Renal pelvis (tissue), 4 donors: Measurements from ENCODE around the gene ZNF445. TPM values are rescaled to one million over a fixed set of nuclear protein-coding genes. Genes with fewer than 3 reads are reported as not detected.
"Not testable (repeated sequence)": the region's sequence is repeated elsewhere in the genome, so short reads cannot be mapped to it uniquely, and the experiment has no call there.

Experiments
- DNase-seq: peaks from one replicate; pipeline ENCODE4 v3.0.0-alpha.2; 2013
- polyA plus RNA-seq, 3 donors: library from polyadenylated mRNA; unstranded; fragments of 120-200 nt; gene quantifications; one replicate each; pipeline ENCODE4 v1.2.1, GENCODE V29; 2013; ENCODE audit not compliant: insufficient read length in 3 of 3

ZNF445 gene
- polyA plus RNA-seq, 3 donors: 18.4 to 31.8 (median 29.3) TPM

DNA sequence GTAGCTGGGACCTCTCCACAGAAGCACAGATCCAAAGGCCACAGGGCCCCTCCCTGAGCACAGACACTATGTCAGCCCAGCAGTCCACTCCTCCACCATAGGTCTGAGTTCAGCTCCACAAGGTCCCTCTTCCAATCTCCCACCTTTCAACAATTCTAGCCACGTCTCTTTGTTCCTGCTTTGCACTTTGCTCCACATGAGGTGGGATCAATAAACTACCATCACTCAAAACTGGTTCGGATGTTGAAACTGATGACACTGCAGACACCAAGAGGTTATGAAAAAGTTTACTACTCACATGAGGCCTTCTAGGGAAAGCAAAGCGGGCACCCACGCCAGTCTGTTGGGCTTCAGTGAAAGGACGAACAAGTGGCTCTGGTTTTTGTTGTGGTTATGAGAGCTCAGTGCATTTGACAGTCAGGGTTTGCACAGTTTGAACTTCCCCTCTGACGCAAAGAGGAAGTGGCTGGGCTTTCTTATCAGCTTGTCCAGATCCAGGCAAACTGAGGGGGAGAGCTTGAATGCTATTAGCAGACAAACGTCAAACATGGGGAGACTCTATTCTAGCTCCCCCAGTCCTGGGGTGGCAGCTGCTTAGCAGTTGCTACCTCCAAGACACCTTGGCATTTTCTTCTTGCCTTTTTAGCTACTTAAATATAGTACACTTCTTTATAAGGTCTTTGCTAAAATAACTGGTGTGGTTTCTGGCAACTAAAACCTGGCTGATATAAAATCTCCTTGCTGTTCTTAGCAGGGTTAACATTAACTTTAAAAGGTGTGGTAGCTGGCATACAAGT is 37.8 kb downstream of the ZNF445 start:
- peak; percentile 34 for DNase-seq

DNA sequence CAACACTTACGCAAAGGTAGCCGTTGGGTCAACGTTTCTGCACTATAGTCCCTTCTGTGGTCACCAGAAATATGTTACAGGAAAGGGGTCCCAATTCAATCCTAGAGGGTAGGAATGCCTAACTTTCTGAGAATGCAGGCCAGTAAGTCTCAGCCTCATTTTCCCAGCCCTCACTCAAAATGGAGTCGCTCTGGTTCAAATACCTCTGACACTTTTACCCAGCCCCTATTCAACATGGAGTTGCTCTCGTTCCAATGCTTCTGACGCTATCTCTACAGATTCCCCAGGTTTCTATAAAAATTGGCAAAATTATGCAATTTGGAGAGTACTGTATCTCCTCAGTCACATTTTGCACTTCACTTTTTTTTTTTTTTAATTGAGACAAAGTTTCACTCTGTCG is 39.7 kb downstream of the ZNF445 start:
- no peak for DNase-seq

DNA sequence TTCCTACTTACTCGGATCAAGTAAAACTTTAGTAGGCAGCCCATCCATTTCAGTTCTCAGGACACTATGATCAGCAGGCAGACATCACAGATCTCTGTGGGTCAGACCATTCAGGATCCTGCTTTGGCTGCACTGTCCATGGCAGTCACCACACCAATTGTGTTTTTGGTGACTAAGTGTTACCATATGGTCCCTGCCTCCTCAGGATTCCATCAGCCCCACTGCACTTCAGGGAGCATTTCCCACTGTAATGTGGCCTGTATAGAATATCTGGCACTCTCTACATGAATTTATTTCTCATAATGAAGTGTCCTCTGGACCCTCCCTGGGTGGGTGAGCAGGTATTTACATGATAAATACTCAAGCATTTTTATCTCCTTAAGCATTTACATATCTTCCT is 41.3 kb downstream of the ZNF445 start:
- DNase-seq: no peak

DNA sequence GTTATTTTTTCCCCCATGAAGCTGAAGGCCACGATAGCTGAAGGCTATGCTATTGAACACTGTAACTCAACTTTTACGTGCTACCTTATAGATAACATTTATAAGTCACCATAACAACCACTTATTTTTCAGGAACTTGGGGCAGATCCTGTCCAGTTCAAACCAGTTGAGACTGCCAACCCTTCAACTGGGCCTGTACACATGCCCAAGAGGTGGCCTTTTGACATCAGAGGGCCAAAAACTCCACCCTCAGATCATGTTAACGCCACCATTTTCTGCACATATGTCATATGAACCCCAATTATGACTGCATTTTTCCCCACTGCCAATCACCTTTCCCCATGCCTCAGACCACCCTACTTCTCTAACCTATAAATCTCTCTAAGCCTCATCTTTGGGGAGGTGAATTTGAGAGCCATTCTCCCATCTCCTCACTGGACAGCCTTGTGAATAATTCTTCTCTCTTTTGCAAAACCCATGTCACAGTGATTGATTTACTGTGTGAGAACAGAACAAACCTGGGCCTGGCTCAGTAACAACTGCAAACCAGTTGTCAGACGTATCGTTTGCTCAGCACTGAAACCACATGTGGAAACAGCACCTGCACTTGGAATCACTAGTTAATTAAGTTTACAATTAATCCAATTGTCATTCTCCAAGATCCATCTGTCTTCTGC is 42.5 kb downstream of the ZNF445 start:
- DNase-seq: no peak

DNA sequence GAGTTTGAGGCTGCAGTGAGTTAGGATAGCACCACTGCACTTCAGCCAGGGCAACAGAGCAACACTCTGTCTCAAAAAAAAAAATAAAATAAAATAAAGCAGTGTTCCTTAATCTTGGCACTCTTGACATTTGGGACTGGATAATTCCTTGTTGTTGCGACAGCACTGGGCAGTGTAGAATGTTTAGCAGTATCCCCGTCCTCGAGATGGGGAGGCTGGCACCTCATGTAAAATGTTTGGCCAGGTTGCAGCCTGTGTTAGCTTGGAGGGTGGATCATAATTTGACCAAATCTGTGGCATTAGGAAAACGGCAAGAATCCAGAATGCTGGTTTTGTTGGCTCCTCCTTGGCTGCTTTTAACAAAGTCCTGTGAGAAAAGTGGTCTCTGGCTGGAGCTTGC is 47.0 kb downstream of the ZNF445 start:
- no peak for DNase-seq

DNA sequence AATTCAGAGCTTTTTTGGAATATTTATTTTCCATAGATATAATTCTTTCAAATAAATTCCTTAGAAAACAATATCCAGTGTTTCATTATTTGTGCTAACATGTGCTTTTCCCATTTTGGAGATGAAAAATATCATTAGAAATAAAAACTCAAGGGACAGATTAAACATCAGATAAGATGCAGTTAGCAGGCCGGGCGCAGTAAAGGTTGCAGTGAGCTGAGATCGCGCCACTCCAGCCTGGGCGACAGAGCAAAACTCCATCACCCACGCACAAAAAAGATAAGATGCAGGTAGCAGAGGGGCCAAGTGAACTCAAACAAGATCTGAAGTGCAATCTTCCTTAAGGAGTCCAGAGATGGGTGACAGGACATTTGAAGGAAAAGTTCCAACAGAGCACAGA is 48.0 kb downstream of the ZNF445 start:
- DNase-seq: no peak

DNA sequence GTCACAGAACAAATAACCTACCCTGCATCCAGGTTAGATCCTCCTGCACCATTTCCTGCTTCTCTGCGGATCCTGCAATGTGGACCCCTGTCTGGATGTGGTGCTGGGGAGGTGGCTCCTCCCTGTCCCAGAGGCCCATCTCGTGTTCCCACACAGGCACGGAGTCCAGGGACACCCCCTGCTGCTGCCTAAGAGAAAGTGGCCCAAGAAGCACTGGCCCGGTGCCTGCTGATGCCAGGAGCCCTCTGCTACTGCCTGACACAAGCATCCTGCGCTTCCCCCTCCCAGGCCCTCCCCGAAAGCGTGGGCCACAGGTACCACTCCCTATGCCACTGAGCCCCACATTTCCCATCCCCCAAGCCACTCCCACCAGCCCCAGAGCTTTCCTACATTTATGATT is 48.6 kb downstream of the ZNF445 start:
- DNase-seq: no peak

DNA sequence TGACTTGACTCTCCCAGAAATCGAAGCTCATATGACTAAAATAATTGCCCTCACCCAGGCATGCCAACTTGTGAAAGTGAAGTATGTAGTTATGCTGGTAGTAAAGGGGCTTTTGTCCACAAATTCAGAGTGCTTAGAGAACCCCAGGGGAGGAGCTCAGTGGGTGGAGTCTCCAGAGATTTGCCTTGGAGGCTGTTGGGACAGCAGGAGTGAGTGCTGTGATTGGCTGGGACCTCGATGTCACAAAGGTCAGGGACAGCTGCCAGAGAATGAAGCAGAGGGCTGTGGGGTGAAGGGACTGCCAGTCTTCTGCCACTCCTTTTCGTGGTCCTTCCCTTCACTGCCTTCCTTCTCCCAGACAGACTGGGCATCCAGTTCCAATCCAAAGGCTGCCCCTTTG is 49.8 kb downstream of the ZNF445 start:
- DNase-seq: no peak

DNA sequence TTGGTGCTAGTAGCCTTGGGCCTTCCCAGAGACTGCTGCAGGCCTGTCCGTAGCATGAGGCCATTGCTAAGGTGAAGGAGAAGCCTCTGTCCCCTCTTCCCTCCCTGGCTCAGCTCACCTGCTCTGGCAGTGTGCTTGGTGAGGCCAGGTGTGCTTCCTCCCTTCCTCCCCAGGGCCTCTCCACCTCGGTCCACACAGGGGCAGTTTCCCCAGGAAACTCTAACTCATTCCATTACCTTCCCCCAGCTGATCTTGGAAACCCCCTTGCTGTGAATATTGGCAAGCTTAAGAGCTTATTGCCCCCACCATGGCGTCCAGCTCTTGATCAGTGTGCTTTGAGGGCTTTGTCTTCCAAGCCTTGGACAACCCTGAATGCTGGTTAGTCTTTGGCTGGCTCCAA is 52.7 kb downstream of the ZNF445 start:
- DNase-seq: no peak

DNA sequence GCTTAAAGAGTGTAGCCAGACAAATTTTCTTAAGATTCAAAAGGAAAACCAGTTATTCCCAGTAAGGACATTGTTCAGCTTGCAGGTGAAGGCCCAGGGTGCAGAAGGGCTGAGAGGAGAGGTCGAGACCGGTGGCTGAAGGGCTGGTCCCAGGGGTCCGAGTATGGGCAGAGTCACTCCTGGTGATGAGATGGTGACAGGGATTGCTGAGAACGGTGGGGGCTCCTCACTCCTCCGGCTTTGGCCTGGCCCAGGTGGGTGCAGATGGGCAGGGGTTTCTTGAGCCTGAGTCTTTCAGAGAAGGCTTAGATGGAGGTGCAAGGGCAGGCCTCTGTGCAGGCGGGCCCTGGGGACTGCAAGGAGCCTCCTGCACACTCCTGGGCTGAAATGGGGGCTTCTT is 56.2 kb downstream of the ZNF445 start:
- DNase-seq: no peak

DNA sequence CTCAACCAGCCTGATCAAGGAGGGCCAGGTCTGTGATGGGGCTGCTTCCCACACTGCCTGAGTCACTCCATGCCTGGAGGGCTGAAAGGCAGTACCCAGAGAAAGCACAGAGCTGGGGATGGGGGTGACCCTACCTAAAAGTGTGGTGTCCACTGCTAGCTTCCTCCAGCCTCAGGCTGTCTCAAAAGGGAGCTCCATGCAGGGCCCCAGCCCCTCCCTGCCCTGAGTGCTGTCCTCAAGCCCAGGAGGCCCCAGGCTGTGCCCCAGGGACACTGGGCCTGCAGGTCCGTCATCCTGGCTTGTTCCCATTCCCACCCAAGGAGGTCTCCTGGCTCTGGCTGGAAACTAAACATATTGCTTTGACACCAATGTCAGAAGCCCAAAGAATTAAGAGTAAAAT is 56.8 kb downstream of the ZNF445 start:
- no peak for DNase-seq

DNA sequence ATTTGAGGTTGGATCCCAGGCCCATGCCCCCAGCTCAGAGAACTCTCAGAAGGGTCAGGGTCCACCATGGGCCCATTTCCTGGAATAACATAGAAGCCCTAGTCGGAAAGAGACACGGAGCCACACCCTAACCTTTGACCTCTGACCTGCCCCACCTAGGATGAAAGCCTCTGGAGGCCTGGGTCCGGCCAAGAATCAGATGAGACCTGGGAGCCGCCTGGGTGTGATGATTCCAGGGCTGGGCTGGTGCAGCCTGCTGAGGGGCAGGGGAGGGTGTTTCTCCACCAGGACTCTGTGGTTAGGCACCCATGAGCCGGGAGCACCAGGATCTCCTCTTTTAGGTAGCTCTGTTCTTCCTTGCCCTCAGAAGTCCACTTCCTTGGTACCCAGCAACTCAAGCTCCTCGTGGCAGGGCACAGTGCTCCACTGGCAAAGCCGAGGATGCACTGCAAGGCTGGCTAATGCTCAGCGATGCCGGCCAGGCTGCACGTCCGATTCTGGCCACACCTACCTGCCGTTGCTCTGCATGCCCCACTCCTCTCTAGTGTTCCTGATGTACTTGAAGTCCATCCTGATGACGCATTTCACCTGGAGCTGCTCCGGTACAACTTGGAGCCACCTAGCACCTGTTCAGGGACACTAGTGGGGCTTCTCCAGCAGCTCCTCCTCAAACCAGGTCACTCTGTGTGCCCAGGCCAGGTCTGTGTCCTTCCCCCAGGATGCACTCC is 57.4 kb downstream of the ZNF445 start:
- no peak for DNase-seq

DNA sequence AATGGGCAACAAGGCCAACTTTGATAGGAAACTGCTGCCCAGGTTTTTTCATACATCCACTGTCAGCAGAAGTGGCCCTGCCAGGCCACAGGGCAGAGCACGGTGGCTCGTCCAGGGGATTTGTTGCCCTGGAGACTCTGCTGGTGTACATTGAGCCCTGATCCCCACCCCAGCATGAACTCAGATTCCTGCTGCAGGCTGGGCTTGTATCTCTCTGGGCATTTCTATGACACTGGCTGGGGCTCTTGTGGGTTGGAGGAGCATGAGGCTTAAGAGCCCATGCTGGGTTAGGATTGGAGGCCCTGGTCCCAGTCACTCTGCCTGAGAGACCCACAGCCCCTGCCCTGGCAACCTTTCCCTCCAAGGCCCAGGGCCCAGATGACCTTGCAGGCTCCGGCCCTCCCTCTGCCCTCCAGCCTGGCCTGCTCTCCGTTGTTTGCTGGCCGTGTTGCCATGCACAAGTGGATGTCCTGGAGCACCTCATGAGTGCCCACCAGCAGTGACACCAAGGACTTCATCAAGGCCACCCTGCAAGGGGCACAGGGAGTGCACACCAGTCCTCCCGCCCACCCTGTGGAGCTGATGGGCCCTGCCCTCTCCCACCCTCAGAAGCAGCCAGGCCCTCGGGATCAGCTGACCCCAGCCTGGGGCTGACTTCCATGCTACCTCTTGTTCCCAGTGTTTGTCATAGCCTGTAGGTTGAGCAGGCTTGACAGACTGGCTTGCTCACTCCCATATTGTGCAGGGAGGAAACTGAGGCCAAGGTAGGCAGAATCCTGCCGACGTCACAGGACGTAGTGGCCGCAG is 58.2 kb downstream of the ZNF445 start:
- DNase-seq: no peak

DNA sequence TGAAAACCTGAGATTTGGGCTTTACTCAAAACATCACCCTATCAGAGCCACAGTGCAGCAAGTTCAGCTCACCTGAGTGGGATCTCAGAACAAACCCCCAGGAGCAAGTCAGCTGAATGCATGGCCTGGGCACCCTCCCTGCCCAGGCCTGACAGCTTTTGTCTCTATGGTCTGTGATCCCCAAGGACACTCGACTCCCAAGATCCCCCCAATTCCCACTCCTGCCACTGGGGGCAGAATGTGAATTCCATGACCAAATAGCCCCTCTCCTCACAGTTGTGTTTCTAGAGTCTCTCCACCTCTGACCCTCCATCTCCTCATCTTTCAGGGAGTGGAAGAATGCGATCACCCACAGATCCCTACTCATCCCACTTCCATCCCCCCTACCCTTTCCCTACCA is 58.9 kb downstream of the ZNF445 start:
- no peak for DNase-seq

DNA sequence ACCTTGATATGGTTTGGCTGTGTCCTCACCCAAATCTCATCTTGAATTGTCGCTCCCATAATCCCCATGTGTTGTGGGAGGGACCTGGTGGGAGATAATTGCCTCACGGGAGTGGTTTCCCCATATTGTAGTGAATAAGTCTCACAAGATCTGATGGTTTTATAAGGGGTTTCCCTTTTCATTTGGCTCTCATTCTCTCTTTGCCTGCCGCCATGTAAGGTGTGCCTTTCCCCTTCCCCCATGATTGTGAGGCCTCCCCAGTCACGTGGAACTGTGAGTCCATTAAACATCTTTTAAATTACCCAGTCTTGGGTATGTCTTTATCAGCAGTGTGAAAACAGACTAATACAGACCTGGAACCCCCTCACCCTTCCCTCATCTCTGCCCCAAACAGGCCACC is 59.4 kb downstream of the ZNF445 start:
- DNase-seq: not testable (repeated sequence)

DNA sequence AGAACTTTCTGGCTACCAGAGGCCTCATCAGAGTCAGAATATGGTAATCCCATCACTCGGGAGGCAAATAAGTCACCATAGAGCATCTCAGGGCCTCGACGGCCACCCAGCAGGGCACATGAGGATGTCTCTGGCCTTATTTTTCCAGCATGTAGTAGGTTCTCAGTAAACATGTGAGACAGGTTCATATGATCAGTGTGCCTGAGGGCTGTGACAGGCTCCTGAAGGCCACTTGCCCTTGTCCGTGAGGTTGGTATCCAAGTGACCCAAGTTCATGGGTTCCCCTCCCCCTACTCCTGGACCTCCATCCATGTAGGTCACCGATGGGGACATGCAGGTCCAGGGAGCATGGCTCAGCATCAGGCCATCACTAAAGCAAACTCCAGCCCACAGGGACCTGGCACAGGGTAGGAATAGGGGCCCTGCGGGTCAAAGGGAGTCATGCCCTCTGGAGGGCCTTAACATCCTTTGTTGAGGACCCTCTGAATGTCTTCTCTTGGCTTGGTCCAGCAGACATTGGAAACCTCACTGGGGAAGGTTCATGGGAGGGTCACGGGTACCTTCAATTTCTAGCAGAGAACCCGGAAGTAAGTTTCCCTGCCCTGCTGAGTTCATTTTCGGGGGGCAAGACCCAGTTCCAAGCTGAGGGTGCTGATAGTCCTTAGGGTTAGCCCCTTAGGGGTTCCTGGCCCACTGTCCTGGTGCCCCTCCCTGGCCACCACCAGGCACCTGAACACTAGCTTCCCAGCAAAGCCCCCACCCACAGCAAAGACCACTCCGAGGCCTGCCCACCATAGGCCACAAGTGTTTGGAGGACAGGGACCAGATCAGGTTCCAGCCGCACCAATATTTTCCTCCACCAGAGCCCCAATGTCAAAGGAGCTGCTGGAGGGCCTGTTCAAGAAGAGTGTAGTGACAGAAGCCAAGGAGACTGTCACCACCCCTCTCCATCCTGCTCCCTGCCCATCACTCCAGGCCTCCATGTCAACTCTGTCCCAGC is 61.1 kb downstream of the ZNF445 start:
- DNase-seq: no peak

DNA sequence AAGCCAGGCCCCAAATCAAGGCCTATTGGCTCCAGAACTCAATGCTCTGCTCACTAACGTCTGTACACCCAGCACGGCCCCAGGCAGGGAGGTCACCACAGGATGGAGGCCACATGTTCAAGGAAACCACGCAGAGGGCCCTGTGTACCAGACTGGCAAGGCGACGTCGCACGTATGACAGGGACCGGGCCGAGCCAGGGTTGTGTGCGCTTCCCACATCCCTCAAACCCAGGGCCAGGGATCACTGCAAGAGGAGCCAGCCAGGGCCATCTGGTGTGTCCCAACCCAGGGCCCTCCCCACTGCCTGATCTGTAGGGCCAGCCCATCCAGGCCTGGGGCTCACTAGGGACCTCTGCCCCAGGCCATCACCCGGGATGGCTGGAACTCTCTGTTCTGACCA is 62.0 kb downstream of the ZNF445 start:
- no peak for DNase-seq

DNA sequence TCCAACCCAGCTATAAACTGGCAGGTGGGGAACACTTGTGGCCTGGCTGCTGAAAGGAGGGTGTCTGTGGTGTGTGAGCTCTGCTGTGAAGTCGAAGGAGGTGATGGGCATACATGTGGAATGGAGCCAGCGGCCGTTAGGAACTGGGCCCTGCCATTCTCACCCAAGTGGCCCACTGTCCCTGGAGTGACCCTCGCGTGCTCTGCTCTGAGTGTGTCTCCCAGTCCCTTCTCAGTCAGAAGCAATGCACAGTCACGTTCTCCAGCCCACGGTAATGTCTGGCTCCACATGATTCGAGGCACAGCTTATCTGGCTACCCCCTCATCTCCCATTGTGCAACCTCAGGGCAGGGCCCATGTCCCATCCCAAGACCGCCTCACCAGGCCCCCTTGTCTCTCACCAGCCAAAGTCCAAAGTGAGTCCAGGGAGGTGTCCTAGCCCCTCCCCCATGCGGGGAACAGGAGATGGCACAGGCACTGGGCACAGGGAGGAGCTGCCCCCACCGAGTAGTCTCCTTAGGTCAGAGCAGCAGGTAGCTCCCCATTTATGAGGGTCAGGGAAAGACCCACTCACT is 62.9 kb downstream of the ZNF445 start:
- DNase-seq: no peak

DNA sequence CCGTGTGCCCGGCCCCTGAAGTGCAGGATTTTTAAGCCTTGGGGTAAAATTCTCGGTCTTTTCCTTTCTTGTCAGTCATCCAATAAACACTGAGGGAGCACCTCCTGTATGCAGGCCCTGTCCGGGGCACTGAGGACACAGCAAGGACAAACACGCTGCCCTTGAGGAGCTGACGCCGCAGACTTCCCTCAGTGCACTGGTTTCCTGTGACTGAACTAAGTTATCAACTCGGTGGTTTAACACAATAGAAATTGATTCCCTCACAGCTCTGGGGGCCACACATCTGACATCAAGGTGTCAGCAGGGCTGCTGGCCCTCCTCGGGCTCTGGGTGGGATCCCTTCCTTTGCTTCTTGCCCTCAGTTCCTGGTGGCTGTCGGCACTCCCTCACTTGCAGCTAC is 65.1 kb downstream of the ZNF445 start:
- DNase-seq: no peak

DNA sequence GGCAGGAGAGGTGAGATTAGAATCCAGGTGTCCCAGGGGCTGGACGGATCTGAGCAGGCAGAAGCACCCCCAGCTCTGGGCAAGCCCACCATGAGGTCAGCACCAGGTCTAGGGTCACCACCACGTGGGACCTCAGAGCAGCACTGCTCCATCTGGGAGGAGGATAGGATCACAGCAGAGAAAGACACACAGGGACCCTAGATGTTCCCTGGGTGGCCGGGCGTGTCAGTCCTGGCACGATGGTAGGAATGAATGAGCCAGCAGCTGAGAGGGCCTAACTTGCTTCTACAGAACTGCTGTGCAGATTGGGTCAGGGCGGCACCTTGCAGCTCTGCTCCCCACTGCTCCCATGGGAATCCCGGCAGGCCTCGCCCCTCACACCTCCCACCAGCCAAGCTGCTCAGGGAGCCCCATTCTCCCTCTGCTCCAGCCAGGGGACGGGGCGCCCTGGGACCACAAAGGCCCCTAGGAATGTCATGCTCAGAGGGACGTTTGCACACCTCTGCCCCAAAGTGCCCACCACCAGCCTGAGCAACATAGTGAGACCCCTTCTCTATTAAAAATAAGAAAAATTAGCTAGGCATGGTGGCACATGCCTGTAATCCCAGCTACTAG is 66.3 kb downstream of the ZNF445 start:
- no peak for DNase-seq
